Left ventricle myocardium inferior (tissue), 1 donor: Measurements from ENCODE around the gene ZNF274. TPM values are rescaled to one million over a fixed set of nuclear protein-coding genes. Genes with fewer than 3 reads are reported as not detected.

Source experiments
- DNase-seq: peaks from one replicate; pipeline ENCODE4 v3.0.0-alpha.2; 2020
- H3K27ac ChIP-seq: fragments of 200-600 bp; replicated peaks from 2 replicates; pipeline ENCODE4 v1.8.0; 2021
- H3K27me3 ChIP-seq: fragments of 200-600 bp; 2 replicates; pipeline ENCODE4 v1.8.0; 2021; ENCODE audit warnings: low read depth
- H3K36me3 ChIP-seq: fragments of 200-600 bp; 2 replicates; pipeline ENCODE4 v1.8.0; 2021
- H3K4me1 ChIP-seq: fragments of 200-600 bp; 2 replicates; pipeline ENCODE4 v1.8.0; 2021
- H3K4me3 ChIP-seq: fragments of 200-600 bp; 2 replicates; pipeline ENCODE4 v1.8.0; 2021; ENCODE audit warnings: mild to moderate bottlenecking, moderate library complexity
- H3K9me3 ChIP-seq: fragments of 200-600 bp; replicated peaks from 2 replicates; pipeline ENCODE4 v1.8.0; 2021
- intact Hi-C: fragments of 100-400 bp; cut with micrococcal nuclease; formaldehyde crosslinking; loops from one replicate; pipeline ENCODE4 v1.11.0; 2022
- total RNA-seq: library from RNA; stranded (reverse); fragmentation: NEBNext Ultra II Directional; extraction: Animal tissue kit (Norgen Biotek cat#: 25700); gene quantifications from one replicate; pipeline ENCODE4 v1.2.1, GENCODE V29; 2021
- TF ChIP-seq, protein P1 (sequence below): fragments of 200-600 bp; IDR thresholded peaks from 2 replicates; pipeline ENCODE4 v1.8.0; 2021; ENCODE audit warnings: antibody characterized with exemption, mild to moderate bottlenecking, borderline replicate concordance
- donor health status: DM: no; HTN: yes; CAD: no; lungs with severe emphysema.

ZNF274 gene
- total RNA-seq, 1 donor from 2014 or later, result 19.3 TPM

DNA sequence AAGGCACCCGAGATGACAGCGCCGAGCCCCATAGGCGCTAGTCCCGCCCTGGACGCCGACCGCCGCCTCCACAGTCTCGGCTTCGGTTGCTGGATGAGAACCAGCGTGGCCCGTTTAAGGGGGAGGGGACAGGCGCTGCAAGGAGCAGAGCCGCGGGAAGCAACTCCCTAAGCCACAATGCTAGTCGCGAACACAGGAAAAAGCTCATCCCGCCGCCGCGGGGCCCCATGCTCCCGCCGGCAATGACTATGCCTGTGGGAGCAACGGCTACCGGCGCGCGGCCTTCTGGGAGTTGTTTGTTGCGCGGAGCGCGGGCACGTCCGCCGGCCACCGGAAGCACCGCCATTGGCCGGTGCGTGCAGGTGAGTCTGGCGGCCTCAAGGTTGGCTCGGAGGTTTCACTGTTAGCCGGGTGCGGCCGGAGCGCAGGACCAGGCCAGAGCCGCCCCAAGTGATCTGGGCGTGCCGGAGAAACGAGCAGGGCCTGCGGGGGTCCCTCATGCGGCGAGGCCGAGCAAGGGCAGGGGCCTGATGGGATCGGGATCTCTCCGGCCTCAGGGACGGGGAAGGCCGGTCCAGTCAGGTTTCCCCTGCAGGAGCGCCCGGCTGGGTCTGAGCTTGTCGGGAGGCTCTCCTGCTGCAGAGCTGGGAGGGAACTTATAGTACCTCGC lies 45.9 kb downstream of the ZNF274 start, which contains the start of gene ZNF544:
ZNF544 (plus strand) TSS at position 330 of the 670 bp plus-strand sequence. CDS start 15,110 bp downstream, outside the sequence.
- Histone ChIP-seq H3K27ac (peak within 1 kb of the TSS; percentile 95), H3K4me1 (peaks cover 28% of the 10 kb centered on the region), H3K9me3 (peaks cover 59% of the 10 kb centered on the region), H3K27me3 (no peaks in the 10 kb centered on the region), H3K36me3 (peaks cover 42% of the 10 kb centered on the region), H3K4me3 (peak within 1 kb of the TSS; percentile 83)
- intact Hi-C loops, result no loop called here
- TF ChIP-seq, protein P1, sequence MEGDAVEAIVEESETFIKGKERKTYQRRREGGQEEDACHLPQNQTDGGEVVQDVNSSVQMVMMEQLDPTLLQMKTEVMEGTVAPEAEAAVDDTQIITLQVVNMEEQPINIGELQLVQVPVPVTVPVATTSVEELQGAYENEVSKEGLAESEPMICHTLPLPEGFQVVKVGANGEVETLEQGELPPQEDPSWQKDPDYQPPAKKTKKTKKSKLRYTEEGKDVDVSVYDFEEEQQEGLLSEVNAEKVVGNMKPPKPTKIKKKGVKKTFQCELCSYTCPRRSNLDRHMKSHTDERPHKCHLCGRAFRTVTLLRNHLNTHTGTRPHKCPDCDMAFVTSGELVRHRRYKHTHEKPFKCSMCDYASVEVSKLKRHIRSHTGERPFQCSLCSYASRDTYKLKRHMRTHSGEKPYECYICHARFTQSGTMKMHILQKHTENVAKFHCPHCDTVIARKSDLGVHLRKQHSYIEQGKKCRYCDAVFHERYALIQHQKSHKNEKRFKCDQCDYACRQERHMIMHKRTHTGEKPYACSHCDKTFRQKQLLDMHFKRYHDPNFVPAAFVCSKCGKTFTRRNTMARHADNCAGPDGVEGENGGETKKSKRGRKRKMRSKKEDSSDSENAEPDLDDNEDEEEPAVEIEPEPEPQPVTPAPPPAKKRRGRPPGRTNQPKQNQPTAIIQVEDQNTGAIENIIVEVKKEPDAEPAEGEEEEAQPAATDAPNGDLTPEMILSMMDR, result peak; percentile 35
- peak; percentile 81 for DNase-seq

- no peak for DNase-seq
- peaks cover 59% of the 10 kb centered on the region for H3K9me3 ChIP-seq
- TF ChIP-seq, protein P1, result no peak
- H3K4me3 ChIP-seq, result peak overlapping the region; percentile 83
- H3K27me3 ChIP-seq, result no peaks in the 10 kb centered on the region
- H3K4me1 ChIP-seq, result peaks cover 28% of the 10 kb centered on the region
- H3K36me3 ChIP-seq, result peaks cover 48% of the 10 kb centered on the region
- peak overlapping the region; percentile 95 for H3K27ac ChIP-seq
- intact Hi-C loops, result no loop called here
Measured at GRCh38 chr19:58229255-58229639, 46.4 kb downstream of the ZNF274 start.

GRCh38 chr19:58237324-58237723 lies 54.5 kb downstream of the ZNF274 start:
- Histone ChIP-seq H3K27ac (no peak overlapping the region), H3K36me3 (peaks cover 100% of the 10 kb centered on the region), H3K4me1 (no peaks in the 10 kb centered on the region), H3K9me3 (peaks cover 100% of the 10 kb centered on the region), H3K4me3 (no peak overlapping the region), H3K27me3 (no peaks in the 10 kb centered on the region)
- TF ChIP-seq, protein P1, result no peak
- intact Hi-C loops, result no loop called here
- DNase-seq, result no peak

DNA sequence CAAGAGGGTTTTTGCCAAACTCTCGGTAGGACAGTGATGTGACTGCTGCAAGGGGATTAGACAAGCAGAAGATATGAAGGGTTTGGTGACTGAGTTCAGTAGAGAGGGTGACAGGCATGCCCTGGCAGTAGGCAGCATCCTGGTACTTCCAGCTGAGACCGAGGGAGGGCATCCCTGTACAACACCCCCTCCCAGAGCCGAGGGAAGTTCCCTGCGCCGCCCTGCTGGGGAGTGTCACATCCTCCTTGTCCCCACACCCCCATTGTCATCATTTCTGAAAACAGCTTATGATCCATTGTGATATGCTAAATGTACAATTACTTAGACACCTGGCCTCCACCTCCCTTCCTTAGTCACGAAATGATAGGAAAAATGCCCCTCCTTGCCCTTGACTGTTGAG lies 60.5 kb downstream of the ZNF274 start:
- DNase-seq, result no peak
- TF ChIP-seq, protein P1, result no peak
- peaks cover 100% of the 10 kb centered on the region for H3K36me3 ChIP-seq
- no peak overlapping the region for H3K27ac ChIP-seq
- H3K4me1 ChIP-seq, result no peaks in the 10 kb centered on the region
- no peaks in the 10 kb centered on the region for H3K27me3 ChIP-seq
- intact Hi-C loops, result no loop called here
- H3K9me3 ChIP-seq, result peaks cover 100% of the 10 kb centered on the region
- H3K4me3 ChIP-seq, result no peak overlapping the region

- H3K36me3 ChIP-seq, result peaks cover 100% of the 10 kb centered on the region
- intact Hi-C loops, result no loop called here
- no peak overlapping the region for H3K4me3 ChIP-seq
- no peak for DNase-seq
- TF ChIP-seq, protein P1, result no peak
- H3K27me3 ChIP-seq, result no peaks in the 10 kb centered on the region
- H3K27ac ChIP-seq, result no peak overlapping the region
- H3K9me3 ChIP-seq, result peaks cover 100% of the 10 kb centered on the region
- no peaks in the 10 kb centered on the region for H3K4me1 ChIP-seq
Measured at GRCh38 chr19:58248886-58249285, 66.0 kb downstream of the ZNF274 start.
